ENCODE results near the gene RBCK1. TPM values are rescaled to one million over a fixed set of nuclear protein-coding genes. Genes with fewer than 3 reads are reported as not detected.

The RBCK1 gene
- total and polyA plus RNA-seq, 10 of the 15 experiments (the other 5 are each of a cell fraction or from before 2014, with no cell fraction given), result 14.1 to 99.7 (median 76.0) TPM

DNA sequence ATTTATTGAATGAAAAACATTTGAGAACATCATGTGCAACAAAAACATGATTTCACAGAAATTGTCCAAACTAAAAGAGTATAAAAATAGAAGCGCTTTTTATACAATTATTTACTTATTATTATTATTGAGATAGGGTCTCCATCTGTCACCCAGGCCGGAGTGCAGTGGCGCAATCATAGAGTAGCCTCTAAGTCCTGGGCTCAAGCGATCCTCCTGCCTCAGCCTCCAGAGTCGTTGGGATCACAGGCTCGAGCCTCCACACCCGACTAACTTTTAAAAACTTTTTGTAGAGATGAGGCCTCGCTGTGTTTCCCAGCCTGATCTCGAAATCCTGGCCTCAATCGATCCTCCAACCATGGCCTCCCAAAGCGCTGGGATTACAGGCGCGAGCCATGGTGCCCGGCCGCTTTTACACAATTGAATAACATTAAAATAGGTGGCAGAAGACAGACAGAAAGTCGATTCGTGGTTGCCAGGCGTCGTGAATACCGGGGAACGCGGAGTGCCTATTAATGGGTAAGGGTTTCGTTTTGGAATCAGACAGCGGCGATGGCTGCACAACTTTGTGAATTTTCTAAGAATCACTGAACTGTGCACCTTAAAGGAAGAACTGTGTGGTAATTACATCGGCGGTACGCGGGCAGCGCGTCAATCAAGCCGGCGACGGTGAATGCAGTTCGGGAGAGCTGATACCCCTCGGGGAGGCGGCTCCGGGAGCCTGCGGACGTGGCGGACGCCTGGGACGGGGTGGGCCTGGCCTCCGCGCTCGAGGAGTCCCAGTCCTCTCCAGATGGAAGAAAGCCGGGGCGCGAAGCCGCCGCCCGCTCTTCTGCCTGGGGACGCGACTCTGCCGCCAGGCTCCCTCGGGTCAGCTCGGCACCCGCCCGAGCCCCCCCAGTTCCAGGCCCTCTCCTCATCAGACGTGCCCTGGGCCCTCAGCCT lies 53.4 kb downstream of the RBCK1 start:
- WGBS (ENCODE audit: insufficient coverage, insufficient replicate concordance, low lambda C conversion rate, missing lambda C conversion rate), result 12% methylated on average over 55 of the region's 60 CpGs
- peak overlapping the region; percentile 91 for H3K4me3 ChIP-seq
- no peak for DNase-seq (ENCODE audit: low read depth, low spot score)
- ChIA-PET RAD21 (ENCODE audit: unreplicated experiment) (interaction anchor here (0.7 to 1.4 kb wide), 2 partner anchors 54 to 804 kb away, joined by 3 to 5 read pairs; no protein-coding TSS in a partner anchor), POLR2A (interaction anchor here (1.6 kb wide), 1 partner anchor 13 kb away, joined by 7 read pairs; no protein-coding TSS in a partner anchor), CTCF (interaction anchor here (1.0 kb wide), 1 partner anchor 17 kb away, joined by 3 read pairs; no protein-coding TSS in a partner anchor), SMC1A (ENCODE audit: uncharacterized antibody, unreplicated experiment) (interaction anchor here (0.8 to 1.6 kb wide), 3 partner anchors 11 to 81 kb away, joined by 3 to 5 read pairs (median 4); no protein-coding TSS in a partner anchor)
- peak overlapping the region; percentile 55 for H3K27ac ChIP-seq (ENCODE audit: control insufficient read depth, insufficient read depth)
- H3K27me3 ChIP-seq (replicated peaks in 1 of 2; ENCODE audit: control insufficient read depth in 2 of 2, insufficient read depth in 2 of 2, low read length in 1 of 2), result no peaks in the 10 kb centered on the region
- H4K20me1 ChIP-seq (ENCODE audit: control insufficient read depth, insufficient read depth), result no peaks in the 10 kb centered on the region
- peaks cover 5% of the 10 kb centered on the region for H3K4me1 ChIP-seq (ENCODE audit: control insufficient read depth, insufficient read depth, low read length)
- peak overlapping the region; percentile 37 for H2AFZ ChIP-seq (ENCODE audit: control insufficient read depth, low read depth, low read length)
- no peaks in the 10 kb centered on the region; a peak in 1 of 4 replicates for H3K36me3 ChIP-seq (ENCODE audit: control insufficient read depth in 2 of 2, insufficient read depth in 2 of 2, low read length in 1 of 2)
- peak; percentile 58 for ATAC-seq
- in situ Hi-C loops (cut with MboI) (no loop called here), intact Hi-C loops (cut with micrococcal nuclease; ENCODE audit: unreplicated experiment) (loop anchor here (2.0 to 5.0 kb wide), 2 partner anchors 81 to 109 kb away; partner anchors contain the start of gene TRIB3)
- peaks cover 39% of the 10 kb centered on the region for H3K79me2 ChIP-seq (ENCODE audit: control insufficient read depth, insufficient read depth, low read length)
- H3K9ac ChIP-seq (ENCODE audit: control insufficient read depth, insufficient read depth, low read length), result peak overlapping the region; percentile 68
- no peaks in the 10 kb centered on the region for H3K9me3 ChIP-seq (replicated peaks; ENCODE audit: control insufficient read depth, insufficient read depth, low read length)
- peak overlapping the region; percentile 73 for H3K4me2 ChIP-seq (ENCODE audit: control insufficient read depth, insufficient read depth)
- no TSS peak for BruUV-seq (replicated peaks)
- FAIRE-seq, result no peak
- TF ChIP-seq CHD2 (IDR thresholded peaks at IDR 0.05; ENCODE audit: borderline replicate concordance, low read depth, low read length) (no peak), MTA3 (IDR thresholded peaks at IDR 0.05; ENCODE audit: borderline replicate concordance, low read length) (no peak), ZNF207 (IDR thresholded peaks at IDR 0.05; ENCODE audit: borderline replicate concordance) (no peak), STAT1 (conservative IDR thresholded peaks at IDR 0.05) (no peak), NBN (IDR thresholded peaks at IDR 0.05) (0 out of 2 replicates have a peak, but pooled peaks have one; percentile 15), NR2F1 (conservative IDR thresholded peaks at IDR 0.05) (no peak), RAD21 (IDR thresholded peaks at IDR 0.05; ENCODE audit: insufficient read depth, low read depth, low read length) (no peak), JUND (IDR thresholded peaks at IDR 0.05; ENCODE audit: low read depth, low read length) (no peak), CREM (IDR thresholded peaks at IDR 0.05; ENCODE audit: low read depth) (peak; percentile 12; the same call in 1 of the 2 replicates), TAF1 (IDR thresholded peaks at IDR 0.05; ENCODE audit: borderline replicate concordance, low read depth, low read length) (no peak), POU2F2 (IDR thresholded peaks at IDR 0.05; ENCODE audit: borderline replicate concordance, low read depth, low read length) (no peak), HDGF (IDR thresholded peaks at IDR 0.05) (no peak), RCOR1 (conservative IDR thresholded peaks at IDR 0.05; ENCODE audit: low read depth, low read length) (no peak)
- TF ChIP-seq, protein P1, sequence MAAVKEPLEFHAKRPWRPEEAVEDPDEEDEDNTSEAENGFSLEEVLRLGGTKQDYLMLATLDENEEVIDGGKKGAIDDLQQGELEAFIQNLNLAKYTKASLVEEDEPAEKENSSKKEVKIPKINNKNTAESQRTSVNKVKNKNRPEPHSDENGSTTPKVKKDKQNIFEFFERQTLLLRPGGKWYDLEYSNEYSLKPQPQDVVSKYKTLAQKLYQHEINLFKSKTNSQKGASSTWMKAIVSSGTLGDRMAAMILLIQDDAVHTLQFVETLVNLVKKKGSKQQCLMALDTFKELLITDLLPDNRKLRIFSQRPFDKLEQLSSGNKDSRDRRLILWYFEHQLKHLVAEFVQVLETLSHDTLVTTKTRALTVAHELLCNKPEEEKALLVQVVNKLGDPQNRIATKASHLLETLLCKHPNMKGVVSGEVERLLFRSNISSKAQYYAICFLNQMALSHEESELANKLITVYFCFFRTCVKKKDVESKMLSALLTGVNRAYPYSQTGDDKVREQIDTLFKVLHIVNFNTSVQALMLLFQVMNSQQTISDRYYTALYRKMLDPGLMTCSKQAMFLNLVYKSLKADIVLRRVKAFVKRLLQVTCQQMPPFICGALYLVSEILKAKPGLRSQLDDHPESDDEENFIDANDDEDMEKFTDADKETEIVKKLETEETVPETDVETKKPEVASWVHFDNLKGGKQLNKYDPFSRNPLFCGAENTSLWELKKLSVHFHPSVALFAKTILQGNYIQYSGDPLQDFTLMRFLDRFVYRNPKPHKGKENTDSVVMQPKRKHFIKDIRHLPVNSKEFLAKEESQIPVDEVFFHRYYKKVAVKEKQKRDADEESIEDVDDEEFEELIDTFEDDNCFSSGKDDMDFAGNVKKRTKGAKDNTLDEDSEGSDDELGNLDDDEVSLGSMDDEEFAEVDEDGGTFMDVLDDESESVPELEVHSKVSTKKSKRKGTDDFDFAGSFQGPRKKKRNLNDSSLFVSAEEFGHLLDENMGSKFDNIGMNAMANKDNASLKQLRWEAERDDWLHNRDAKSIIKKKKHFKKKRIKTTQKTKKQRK (IDR thresholded peaks at IDR 0.05; ENCODE audit: low read depth, low read length), result no peak
- TF ChIP-seq, protein P2, sequence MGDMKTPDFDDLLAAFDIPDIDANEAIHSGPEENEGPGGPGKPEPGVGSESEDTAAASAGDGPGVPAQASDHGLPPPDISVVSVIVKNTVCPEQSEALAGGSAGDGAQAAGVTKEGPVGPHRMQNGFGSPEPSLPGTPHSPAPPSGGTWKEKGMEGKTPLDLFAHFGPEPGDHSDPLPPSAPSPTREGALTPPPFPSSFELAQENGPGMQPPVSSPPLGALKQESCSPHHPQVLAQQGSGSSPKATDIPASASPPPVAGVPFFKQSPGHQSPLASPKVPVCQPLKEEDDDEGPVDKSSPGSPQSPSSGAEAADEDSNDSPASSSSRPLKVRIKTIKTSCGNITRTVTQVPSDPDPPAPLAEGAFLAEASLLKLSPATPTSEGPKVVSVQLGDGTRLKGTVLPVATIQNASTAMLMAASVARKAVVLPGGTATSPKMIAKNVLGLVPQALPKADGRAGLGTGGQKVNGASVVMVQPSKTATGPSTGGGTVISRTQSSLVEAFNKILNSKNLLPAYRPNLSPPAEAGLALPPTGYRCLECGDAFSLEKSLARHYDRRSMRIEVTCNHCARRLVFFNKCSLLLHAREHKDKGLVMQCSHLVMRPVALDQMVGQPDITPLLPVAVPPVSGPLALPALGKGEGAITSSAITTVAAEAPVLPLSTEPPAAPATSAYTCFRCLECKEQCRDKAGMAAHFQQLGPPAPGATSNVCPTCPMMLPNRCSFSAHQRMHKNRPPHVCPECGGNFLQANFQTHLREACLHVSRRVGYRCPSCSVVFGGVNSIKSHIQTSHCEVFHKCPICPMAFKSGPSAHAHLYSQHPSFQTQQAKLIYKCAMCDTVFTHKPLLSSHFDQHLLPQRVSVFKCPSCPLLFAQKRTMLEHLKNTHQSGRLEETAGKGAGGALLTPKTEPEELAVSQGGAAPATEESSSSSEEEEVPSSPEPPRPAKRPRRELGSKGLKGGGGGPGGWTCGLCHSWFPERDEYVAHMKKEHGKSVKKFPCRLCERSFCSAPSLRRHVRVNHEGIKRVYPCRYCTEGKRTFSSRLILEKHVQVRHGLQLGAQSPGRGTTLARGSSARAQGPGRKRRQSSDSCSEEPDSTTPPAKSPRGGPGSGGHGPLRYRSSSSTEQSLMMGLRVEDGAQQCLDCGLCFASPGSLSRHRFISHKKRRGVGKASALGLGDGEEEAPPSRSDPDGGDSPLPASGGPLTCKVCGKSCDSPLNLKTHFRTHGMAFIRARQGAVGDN (IDR thresholded peaks at IDR 0.05), result no peak

All from GM12878 (cell line).